Upper lobe of right lung (tissue), 1 donor: Measurements from ENCODE around the gene VANGL1. TPM values are rescaled to one million over a fixed set of nuclear protein-coding genes. Genes with fewer than 3 reads are reported as not detected.

Source experiments
- ATAC-seq: fragments of 200-7000 bp; cut with Tn5 transposase; one replicate; pipeline ENCODE4 v1.9.1; 2020; ENCODE audit warnings: mild to moderate bottlenecking, moderate library complexity
- DNase-seq: peaks from one replicate; pipeline ENCODE4 v3.0.0-alpha.2; 2020
- H3K27ac ChIP-seq: fragments of 200-600 bp; one replicate; pipeline ENCODE4 v1.8.0; 2022
- H3K27me3 ChIP-seq: fragments of 200-600 bp; one replicate; pipeline ENCODE4 v1.8.0; 2022; ENCODE audit warnings: mild to moderate bottlenecking
- H3K36me3 ChIP-seq: fragments of 200-600 bp; one replicate; pipeline ENCODE4 v1.8.0; 2022
- H3K4me1 ChIP-seq: fragments of 200-600 bp; one replicate; pipeline ENCODE4 v1.8.0; 2022
- H3K4me3 ChIP-seq: fragments of 200-600 bp; one replicate; pipeline ENCODE4 v1.8.0; 2022; ENCODE audit warnings: mild to moderate bottlenecking
- H3K9me3 ChIP-seq: fragments of 200-600 bp; one replicate; pipeline ENCODE4 v1.8.0; 2022
- intact Hi-C: fragments of 100-400 bp; cut with DNase I; formaldehyde crosslinking; loops from one replicate; pipeline ENCODE4 v1.11.0; 2022
- total RNA-seq: library from RNA; stranded (reverse); fragmentation: NEBNext Ultra II Directional; extraction: Animal tissue kit (Norgen Biotek cat#: 25700); gene quantifications from one replicate; pipeline ENCODE4 v1.2.1, GENCODE V29; 2021
- TF ChIP-seq, protein P1 (sequence below): fragments of 200-600 bp; IDR thresholded peaks from one replicate; pipeline ENCODE4 v1.8.0; 2022; ENCODE audit warnings: antibody characterized with exemption
- donor health status: DM: no; HTN: yes; CAD: no; lungs with severe emphysema.

The VANGL1 gene
- total RNA-seq, 1 donor from 2014 or later: 10.4 TPM

DNA sequence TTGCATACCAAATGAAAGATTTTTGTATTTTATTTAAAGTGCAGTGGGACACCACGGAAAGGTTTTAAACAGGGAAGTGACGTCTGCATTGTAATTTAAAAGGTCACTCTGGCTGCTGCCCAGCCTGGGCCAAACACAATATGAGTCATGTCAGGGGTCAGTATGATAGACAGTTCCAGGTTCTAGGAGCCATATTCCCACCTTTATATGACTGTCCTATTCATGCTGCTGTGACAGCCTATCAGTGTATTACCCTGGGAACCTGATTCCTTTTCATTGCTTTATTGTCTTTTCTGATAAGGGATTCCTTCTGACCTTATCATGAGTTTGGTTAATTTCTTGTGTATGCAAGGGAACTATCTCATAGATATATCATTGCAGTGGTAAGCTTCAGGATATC is 5.3 kb downstream of the VANGL1 start:
- no peak for ATAC-seq
- intact Hi-C loops: no loop called here

DNA sequence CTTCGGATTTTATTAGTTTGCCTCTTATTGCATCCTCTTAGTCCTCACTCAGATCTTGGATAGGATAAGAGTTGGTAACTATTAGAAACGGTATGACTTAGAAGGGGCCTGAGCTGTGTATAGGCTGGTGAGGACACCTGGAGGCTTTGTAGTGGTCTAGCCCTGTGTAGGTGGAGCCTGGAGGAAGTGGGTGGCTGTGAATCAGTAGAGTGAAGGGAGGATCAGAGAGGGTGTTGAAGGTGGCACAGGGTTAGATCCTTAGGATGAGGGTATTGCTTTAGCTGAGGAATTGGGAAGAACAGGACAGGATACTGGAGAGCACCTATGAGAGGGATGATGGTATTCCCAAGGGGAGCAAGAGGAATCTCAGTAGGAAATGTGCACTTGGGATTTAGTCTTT is 5.7 kb downstream of the VANGL1 start:
- intact Hi-C loops: no loop called here
- Histone ChIP-seq H3K9me3 (no peaks in the 10 kb centered on the region), H3K4me1 (peaks cover 6% of the 10 kb centered on the region), H3K36me3 (no peaks in the 10 kb centered on the region), H3K4me3 (no peak overlapping the region), H3K27me3 (no peaks in the 10 kb centered on the region), H3K27ac (no peak overlapping the region)
- ATAC-seq (no peak), DNase-seq (no peak)
- TF ChIP-seq, protein P1, sequence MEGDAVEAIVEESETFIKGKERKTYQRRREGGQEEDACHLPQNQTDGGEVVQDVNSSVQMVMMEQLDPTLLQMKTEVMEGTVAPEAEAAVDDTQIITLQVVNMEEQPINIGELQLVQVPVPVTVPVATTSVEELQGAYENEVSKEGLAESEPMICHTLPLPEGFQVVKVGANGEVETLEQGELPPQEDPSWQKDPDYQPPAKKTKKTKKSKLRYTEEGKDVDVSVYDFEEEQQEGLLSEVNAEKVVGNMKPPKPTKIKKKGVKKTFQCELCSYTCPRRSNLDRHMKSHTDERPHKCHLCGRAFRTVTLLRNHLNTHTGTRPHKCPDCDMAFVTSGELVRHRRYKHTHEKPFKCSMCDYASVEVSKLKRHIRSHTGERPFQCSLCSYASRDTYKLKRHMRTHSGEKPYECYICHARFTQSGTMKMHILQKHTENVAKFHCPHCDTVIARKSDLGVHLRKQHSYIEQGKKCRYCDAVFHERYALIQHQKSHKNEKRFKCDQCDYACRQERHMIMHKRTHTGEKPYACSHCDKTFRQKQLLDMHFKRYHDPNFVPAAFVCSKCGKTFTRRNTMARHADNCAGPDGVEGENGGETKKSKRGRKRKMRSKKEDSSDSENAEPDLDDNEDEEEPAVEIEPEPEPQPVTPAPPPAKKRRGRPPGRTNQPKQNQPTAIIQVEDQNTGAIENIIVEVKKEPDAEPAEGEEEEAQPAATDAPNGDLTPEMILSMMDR: no peak

More for the DNA sequence above, 5.3 kb downstream of the VANGL1 start:
- no peaks in the 10 kb centered on the region for H3K36me3 ChIP-seq
- H3K4me3 ChIP-seq: no peak overlapping the region
- H3K9me3 ChIP-seq: no peaks in the 10 kb centered on the region
- H3K27ac ChIP-seq: no peak overlapping the region
- no peak for DNase-seq
- peaks cover 6% of the 10 kb centered on the region for H3K4me1 ChIP-seq
- H3K27me3 ChIP-seq: no peaks in the 10 kb centered on the region
- TF ChIP-seq, protein P1: no peak

DNA sequence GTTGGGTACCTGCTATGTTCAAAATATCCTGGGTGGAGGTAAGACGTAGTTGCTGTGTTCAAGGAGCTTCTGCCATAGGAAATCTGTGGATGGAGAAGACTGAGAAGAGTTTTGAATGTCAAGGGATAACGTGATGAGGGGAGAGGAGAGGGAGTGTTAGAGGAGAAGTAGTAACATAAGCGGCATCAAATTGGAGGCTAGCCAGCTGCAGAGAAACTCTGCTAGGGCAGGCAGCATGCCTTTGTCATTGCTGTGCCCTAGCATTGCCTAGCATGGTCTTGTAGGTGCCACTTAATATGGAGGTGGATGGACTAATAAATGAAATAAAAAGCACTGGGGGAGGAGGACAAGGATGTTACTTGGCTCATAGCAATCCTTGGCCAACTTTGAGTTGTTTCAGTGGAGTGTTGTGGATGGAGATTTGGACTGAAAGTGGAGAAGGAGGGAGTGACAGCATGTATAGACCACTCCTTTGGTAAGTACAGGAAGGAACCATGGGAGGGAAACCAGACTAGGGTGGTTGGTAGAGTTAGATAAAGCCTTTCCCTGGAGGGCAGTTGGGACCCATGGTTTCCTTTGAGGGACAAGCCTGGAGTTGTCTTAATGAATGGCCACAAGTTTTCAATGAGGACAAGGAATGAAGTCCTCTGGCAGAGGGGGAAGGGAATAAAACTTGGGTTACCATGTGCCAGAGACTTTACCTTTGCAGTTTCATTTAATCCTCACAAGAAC is 6.3 kb downstream of the VANGL1 start:
- Histone ChIP-seq H3K36me3 (no peaks in the 10 kb centered on the region), H3K4me1 (peaks cover 2% of the 10 kb centered on the region), H3K9me3 (no peaks in the 10 kb centered on the region), H3K27me3 (no peaks in the 10 kb centered on the region), H3K27ac (no peak overlapping the region), H3K4me3 (no peak overlapping the region)
- TF ChIP-seq, protein P1: no peak
- DNase-seq (no peak), ATAC-seq (no peak)
- intact Hi-C loops: no loop called here

DNA sequence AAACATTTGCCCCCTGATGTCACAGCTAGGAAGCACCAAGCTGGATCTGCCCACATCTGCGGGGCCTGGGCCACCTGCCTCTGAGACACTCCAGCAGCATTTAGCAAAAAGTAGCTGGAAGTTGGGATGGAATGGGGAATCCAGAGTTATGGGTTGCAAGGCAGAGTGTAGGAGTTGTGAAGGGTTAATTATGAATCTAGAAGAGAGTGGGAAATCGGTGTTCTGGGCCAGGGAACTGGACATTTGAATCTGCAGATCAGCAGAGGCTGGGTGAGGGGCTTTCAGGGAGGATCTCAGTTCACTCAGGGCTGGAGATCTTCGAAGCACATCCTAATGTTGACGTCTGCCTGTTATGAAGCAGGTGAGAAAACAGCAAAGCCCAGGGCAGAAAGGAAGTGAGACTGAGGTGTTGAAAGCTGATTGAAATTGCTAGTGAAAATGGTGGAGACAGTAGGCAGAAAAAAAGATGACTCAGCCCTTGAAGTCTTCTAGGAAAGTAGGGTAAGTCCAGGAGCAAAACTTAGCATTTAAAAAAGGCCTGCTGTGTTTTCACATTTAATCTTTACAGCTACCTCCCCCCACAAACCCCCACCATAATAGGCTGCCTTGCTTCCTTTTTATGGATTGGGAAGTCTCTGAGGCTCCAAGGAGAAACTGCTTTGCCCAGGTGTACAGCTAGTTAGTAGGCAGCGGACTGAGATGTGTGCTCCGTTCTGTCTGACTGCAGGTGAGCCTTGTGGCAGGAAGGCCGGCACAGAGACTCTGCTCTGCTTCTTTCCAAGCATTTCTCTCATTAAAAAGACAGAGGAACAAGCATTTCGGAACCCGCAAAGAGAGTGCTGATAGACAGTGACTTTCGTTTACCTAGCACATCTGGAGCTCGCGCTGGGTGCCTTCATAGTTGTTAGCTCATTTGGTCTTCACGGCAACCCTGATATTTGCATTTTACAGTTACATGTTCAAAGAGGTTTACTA is 7.2 kb downstream of the VANGL1 start:
- Histone ChIP-seq H3K4me1 (peaks cover under 1% of the 10 kb centered on the region), H3K27ac (no peak overlapping the region), H3K27me3 (no peaks in the 10 kb centered on the region), H3K4me3 (no peak overlapping the region), H3K36me3 (no peaks in the 10 kb centered on the region), H3K9me3 (no peaks in the 10 kb centered on the region)
- ATAC-seq: no peak
- no peak for DNase-seq
- intact Hi-C loops: no loop called here
- TF ChIP-seq, protein P1: no peak

DNA sequence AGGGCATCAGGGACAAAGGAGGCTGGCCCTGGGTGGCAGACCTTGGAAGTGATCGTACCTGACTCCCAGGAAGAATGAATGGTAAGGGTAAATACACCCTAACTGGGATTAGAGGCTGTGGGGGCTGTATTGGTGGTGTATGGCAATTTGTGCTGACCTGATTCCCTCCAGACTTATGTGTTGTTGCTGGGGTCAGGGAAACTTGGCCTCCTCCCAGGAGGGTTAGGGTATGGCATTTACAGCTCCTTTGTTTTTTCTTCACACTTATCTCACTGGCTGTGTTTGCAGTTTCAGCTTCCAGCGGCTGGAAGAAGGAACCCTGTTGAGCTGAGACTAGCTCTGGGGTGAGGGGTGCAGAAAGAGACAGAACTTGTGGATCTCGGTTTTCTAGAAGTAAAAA is 8.2 kb downstream of the VANGL1 start:
- H3K4me3 ChIP-seq: no peak overlapping the region
- DNase-seq: no peak

More for the DNA sequence above, 8.2 kb downstream of the VANGL1 start:
- intact Hi-C loops: no loop called here
- TF ChIP-seq, protein P1: no peak
- Histone ChIP-seq H3K27ac (no peak overlapping the region), H3K9me3 (no peaks in the 10 kb centered on the region), H3K27me3 (no peaks in the 10 kb centered on the region), H3K36me3 (no peaks in the 10 kb centered on the region), H3K4me1 (peaks cover 8% of the 10 kb centered on the region)
- ATAC-seq: no peak
